GM19328 (cell line): ENCODE results near the gene MAGEB5.
"Not testable (repeated sequence)": the region's sequence is repeated elsewhere in the genome, so short reads cannot be mapped to it uniquely, and the experiment has no call there.

Experiments used
- ATAC-seq: cut with Tn5 transposase; IDR thresholded peaks from one replicate; pipeline ENCODE4 v1.9.1; 2021; ENCODE audit warnings: mild to moderate bottlenecking, moderate library complexity; ENCODE audit not compliant: unreplicated experiment

MAGEB5 gene

DNA sequence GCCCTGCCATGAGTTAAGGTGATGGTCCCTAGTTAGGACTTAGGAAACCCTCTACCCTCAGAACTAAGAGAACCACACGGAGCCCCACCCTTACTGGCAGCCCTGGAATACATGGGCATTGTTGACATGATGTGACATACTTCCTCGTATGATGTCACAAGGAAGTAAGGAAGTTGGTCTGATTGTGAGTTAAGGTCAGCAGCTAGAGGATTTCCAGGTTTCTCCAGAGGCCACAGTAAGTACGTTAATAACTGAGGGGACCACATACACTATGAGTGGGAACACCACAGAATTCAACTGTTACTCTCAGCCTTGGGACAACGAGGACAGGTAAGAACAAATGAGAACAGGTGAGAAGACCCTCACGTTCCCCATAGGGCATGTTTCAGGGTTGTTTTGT lies at the start of gene MAGEB5:
MAGEB5 (plus strand) TSS at position 301 of the 400 bp plus-strand sequence. CDS start 1,133 bp downstream, outside the sequence.
- no peak for ATAC-seq

DNA sequence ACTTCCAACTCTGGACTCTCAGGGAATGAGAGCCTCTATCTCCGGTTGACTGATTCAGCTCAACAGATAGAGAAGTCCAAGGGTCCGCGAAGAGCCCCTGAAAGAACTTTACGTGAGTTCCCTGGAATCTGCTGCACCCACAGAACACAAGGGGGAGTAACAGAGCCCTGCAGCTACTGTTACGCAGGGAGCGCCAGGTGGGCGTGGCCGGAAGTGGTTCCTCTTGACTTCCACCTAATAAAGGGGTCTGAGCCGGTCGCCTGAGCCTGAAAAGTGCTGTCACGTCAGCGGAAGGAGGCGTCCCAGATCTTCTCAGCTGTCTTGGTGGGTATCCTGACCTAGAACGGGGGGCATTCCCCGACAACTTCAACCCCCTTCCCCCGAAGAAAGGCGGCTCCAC lies 23.8 kb upstream of the MAGEB5 start, which contains the start of gene MAGEB6:
MAGEB6 (plus strand) TSS at position 237 of the 400 bp plus-strand sequence. CDS start 1,407 bp downstream, outside the sequence.
- no peak for ATAC-seq

- ATAC-seq = no peak
These were observed 12.4 kb upstream of the MAGEB5 start for GRCh38 chrX:26203561-26203960.

DNA sequence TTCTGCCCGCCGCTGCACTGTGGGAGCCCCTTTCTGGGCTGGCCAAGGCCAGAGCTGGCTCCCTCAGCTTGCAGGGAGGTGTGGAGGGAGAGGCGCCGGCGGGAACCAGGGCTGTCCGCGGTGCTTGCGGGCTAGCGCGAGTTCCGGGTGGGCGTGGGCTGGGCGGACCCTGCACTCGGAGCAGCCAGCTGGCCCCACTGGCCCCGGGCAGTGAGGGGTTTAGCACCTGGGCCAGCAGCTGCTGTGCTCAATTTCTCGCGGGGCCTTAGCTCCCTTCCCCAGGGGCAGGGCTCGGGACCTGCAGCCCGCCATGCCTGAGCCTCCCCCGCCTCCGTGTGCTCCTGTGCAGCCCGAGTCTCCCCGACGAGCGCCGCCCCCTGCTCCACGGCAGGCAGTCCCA lies 11.3 kb upstream of the MAGEB5 start:
- not testable (repeated sequence) for ATAC-seq

DNA sequence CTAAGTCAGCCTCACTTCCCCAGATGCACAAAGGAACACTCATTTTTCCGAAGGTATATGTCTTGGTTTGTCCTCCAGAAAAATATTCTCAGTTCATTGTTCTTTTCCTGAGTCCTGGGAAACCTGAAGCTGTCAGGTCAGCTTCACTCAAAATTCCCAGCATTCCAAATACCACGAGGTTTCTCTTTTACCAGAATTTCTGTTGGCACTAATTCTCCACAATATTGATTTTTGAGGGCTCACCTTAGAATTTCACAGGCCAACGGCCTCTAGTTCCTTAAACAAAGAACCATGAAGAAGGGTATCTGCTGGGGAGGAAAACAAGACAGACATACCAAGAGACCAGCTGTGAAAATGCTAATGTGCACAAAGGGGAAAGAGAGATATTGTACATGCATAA lies 8.0 kb upstream of the MAGEB5 start:
- no peak for ATAC-seq

DNA sequence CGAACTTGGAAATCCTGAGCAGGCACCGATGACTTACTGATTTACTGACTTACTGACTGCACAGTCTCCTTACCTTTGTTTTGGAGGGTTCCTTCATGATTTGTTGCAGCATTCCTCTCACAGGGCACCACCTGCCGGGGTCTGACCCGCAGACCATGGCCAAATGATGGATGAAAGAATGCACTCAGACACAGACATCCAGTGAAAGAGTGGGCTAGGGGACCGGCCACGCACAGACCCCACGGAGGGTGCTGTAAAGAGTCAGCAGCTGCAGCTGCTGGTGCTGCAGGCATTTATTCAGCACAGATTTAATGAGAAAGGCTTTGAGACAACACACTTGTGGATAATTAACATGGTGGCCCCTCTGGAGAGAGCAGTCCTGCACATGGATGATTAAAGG lies 3.4 kb downstream of the MAGEB5 start:
- no peak for ATAC-seq

- ATAC-seq = no peak
These were observed 18.2 kb downstream of the MAGEB5 start for GRCh38 chrX:26234177-26234576.

- no peak for ATAC-seq
These were observed 37.6 kb downstream of the MAGEB5 start for GRCh38 chrX:26253526-26253925.

GRCh38 chrX:26254436-26254835 lies 38.5 kb downstream of the MAGEB5 start:
- ATAC-seq = no peak

- ATAC-seq = no peak
These were observed 46.2 kb downstream of the MAGEB5 start for GRCh38 chrX:26262121-26262523.
